Peyer's patch (tissue), 4 donors: ENCODE data around the gene SLC25A23.

ENCODE experiments used
- CTCF ChIP-seq, 6 experiments: fragments of 450-650 bp in 4 of 6; fragments of 200-600 bp in 2 of 6; sonication (generic) in 1 of 6; IDR thresholded peaks; one replicate each; pipeline ENCODE4 v1.5.1; 2017 to 2019; ENCODE audit warnings: antibody characterized with exemption in 6 of 6, mild to moderate bottlenecking in 3 of 6, moderate library complexity in 1 of 6
- POLR2A ChIP-seq, 2 donors: fragments of 450-650 bp; IDR thresholded peaks; one replicate each; pipeline ENCODE4 v1.5.1; 2017; ENCODE audit warnings: antibody characterized with exemption in 2 of 2, mild to moderate bottlenecking in 2 of 2, moderate library complexity in 2 of 2

GRCh38 chr19:6473647-6474046 lies 14.1 kb upstream of the SLC25A23 start:
- no peak for TF ChIP-seq CTCF (IDR thresholded peaks at IDR 0.05)
- TF ChIP-seq POLR2A (IDR thresholded peaks at IDR 0.05) = no peak
